HEK293 (cell line): ENCODE results near the gene SLC22A17.

Source experiments
- CTCF ChIA-PET: fragments of 350-600 bp; formaldehyde crosslinking; extraction: SDS; loops from one replicate; lab custom pipeline; 2021; ENCODE audit warnings: antibody characterized with exemption; lab: Yijun Ruan, JAX
- POLR2A ChIA-PET: fragments of 300-600 bp; formaldehyde crosslinking; extraction: SDS; loops from one replicate; lab custom pipeline; 2020; ENCODE audit warnings: antibody characterized with exemption, inconsistent platforms; lab: Yijun Ruan, JAX
- H3K27ac ChIP-seq: fragments of 200-500 bp; sonication (Bioruptor generic); 2 replicates; pipeline ENCODE4 v1.5.1; 2014; ENCODE audit warnings: low read depth, low read length, control low read depth, inconsistent platforms; ENCODE audit errors: extremely low read depth
- H3K36me3 ChIP-seq, 2 experiments: fragments of 200-500 bp in 1 of 2; sonication (Bioruptor generic) in 1 of 2; 1 replicate in 1 of 2; 2 replicates in 1 of 2; pipeline ENCODE4 v1.5.1; 2014 to 2017; ENCODE audit warnings: inconsistent platforms in 2 of 2, low read length in 2 of 2; ENCODE audit not compliant: control insufficient read depth in 2 of 2, insufficient read depth in 1 of 2
- H3K4me1 ChIP-seq: fragments of 200-500 bp; sonication (Bioruptor generic); 2 replicates; pipeline ENCODE4 v1.5.1; 2014; ENCODE audit warnings: mild to moderate bottlenecking, low read length, inconsistent platforms; ENCODE audit not compliant: control insufficient read depth, insufficient read depth
- H3K4me3 ChIP-seq: 2 replicates; pipeline ENCODE4 v1.5.1; 2011; ENCODE audit warnings: low read depth, mild to moderate bottlenecking, control low read depth, low read length, moderate library complexity
- H3K9me3 ChIP-seq: fragments of 200-500 bp; sonication (Bioruptor generic); 2 replicates; pipeline ENCODE4 v1.5.1; 2014; ENCODE audit warnings: low read depth, low read length, inconsistent platforms; ENCODE audit not compliant: control insufficient read depth, insufficient read depth
- EGR2 ChIP-seq: fragments of 450-650 bp; formaldehyde crosslinking; IDR thresholded peaks from 2 replicates; pipeline ENCODE4 v1.5.1; 2016; ENCODE audit warnings: low read depth, missing biosample characterization, missing genetic modification characterization
- FEZF1 ChIP-seq: fragments of 450-650 bp; formaldehyde crosslinking; IDR thresholded peaks from 2 replicates; pipeline ENCODE4 v1.5.1; 2016; ENCODE audit warnings: missing biosample characterization, missing genetic modification characterization
- GLI2 ChIP-seq: fragments of 450-650 bp; formaldehyde crosslinking; IDR thresholded peaks from 2 replicates; pipeline ENCODE4; 2017; ENCODE audit warnings: missing biosample characterization, missing genetic modification characterization, low read depth, borderline replicate concordance
- GLIS1 ChIP-seq: fragments of 450-650 bp; formaldehyde crosslinking; IDR thresholded peaks from 2 replicates; pipeline ENCODE4 v1.5.1; 2016; ENCODE audit warnings: missing biosample characterization, missing genetic modification characterization
- ZBTB21 ChIP-seq: fragments of 450-650 bp; formaldehyde crosslinking; IDR thresholded peaks from 2 replicates; pipeline ENCODE4 v1.5.1; 2017; ENCODE audit warnings: missing biosample characterization, missing genetic modification characterization
- ZNF138 ChIP-seq: fragments of 450-650 bp; formaldehyde crosslinking; IDR thresholded peaks from 2 replicates; pipeline ENCODE4 v1.5.1; 2016; ENCODE audit warnings: missing biosample characterization, missing genetic modification characterization, borderline replicate concordance
- ZNF202 ChIP-seq: fragments of 450-650 bp; formaldehyde crosslinking; IDR thresholded peaks from 2 replicates; pipeline ENCODE4 v1.5.1; 2016; ENCODE audit warnings: missing biosample characterization, missing genetic modification characterization, borderline replicate concordance
- ZNF274 ChIP-seq, 2 experiments: fragments of 200-500 bp in 1 of 2; fragments of 450-650 bp in 1 of 2; sonication (Bioruptor generic) in 1 of 2; formaldehyde crosslinking in 1 of 2; IDR thresholded peaks; 2 replicates each; pipeline versions ENCODE4 v1.5.1 to v1.6.1; 2014 to 2016; ENCODE audit warnings: borderline replicate concordance in 1 of 2, inconsistent platforms in 1 of 2, low read length in 1 of 2, missing biosample characterization in 1 of 2, missing genetic modification characterization in 1 of 2
- ZNF664 ChIP-seq: fragments of 450-650 bp; formaldehyde crosslinking; IDR thresholded peaks from 2 replicates; pipeline ENCODE4 v1.5.1; 2016; ENCODE audit warnings: missing biosample characterization, missing genetic modification characterization
- TF ChIP-seq, protein P1 (sequence below): fragments of 450-650 bp; formaldehyde crosslinking; IDR thresholded peaks from 2 replicates; pipeline ENCODE4 v1.5.1; 2016; ENCODE audit warnings: missing biosample characterization, missing genetic modification characterization, borderline replicate concordance
- TF ChIP-seq, protein P2 (sequence below): fragments of 450-650 bp; formaldehyde crosslinking; IDR thresholded peaks from 2 replicates; pipeline ENCODE4 v1.5.1; 2017; ENCODE audit warnings: missing biosample characterization, missing genetic modification characterization
- TF ChIP-seq, protein P3 (sequence below): fragments of 450-650 bp; formaldehyde crosslinking; IDR thresholded peaks from 2 replicates; pipeline ENCODE4 v1.5.1; 2016; ENCODE audit warnings: missing biosample characterization, missing genetic modification characterization
- TF ChIP-seq, protein P4 (sequence below): fragments of 450-650 bp; formaldehyde crosslinking; IDR thresholded peaks from 2 replicates; pipeline ENCODE4 v1.5.1; 2016; ENCODE audit warnings: missing biosample characterization, missing genetic modification characterization, low read depth
- TF ChIP-seq, protein P5 (sequence below): fragments of 450-650 bp; formaldehyde crosslinking; IDR thresholded peaks from 2 replicates; pipeline ENCODE4 v1.5.1; 2016; ENCODE audit warnings: missing biosample characterization, missing genetic modification characterization

SLC22A17 gene

DNA sequence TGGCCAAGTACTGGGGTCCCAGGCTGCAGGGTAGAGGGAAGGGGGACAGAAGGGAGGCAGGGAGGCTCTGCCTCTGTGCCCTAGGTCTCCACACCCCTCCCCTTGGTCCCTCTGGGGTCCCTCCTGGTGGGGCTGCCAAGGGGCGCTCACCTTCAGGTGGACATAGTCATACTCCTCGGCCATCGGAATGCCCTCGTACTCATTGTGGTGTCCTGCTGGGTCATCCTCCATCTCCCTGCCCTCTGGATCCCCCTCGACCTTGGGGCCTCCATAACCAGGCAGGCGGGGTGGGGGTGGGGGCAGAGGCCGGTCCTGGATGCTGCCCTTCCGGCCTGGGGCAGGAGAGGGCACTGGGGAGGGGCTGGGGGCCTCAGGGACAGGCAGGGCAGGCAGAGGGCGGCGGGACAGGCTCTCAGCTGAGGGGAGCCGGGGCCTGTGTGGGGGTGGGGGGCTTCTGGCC, 6.5 kb upstream of the SLC22A17 start:
- Histone ChIP-seq H3K4me3 (no peak overlapping the region), H3K27ac (no peak overlapping the region), H3K4me1 (no peaks in the 10 kb centered on the region), H3K9me3 (no peaks in the 10 kb centered on the region), H3K36me3 (no peaks in the 10 kb centered on the region)
- POLR2A ChIA-PET: no interaction called here
- CTCF ChIA-PET: interaction anchor here (0.8 kb wide), 1 partner anchor 21 kb away, joined by 3 read pairs; no protein-coding TSS in a partner anchor
- TF ChIP-seq EGR2 (tag by site-specific recombination) (no peak), ZNF664 (tag by site-specific recombination) (no peak)

DNA sequence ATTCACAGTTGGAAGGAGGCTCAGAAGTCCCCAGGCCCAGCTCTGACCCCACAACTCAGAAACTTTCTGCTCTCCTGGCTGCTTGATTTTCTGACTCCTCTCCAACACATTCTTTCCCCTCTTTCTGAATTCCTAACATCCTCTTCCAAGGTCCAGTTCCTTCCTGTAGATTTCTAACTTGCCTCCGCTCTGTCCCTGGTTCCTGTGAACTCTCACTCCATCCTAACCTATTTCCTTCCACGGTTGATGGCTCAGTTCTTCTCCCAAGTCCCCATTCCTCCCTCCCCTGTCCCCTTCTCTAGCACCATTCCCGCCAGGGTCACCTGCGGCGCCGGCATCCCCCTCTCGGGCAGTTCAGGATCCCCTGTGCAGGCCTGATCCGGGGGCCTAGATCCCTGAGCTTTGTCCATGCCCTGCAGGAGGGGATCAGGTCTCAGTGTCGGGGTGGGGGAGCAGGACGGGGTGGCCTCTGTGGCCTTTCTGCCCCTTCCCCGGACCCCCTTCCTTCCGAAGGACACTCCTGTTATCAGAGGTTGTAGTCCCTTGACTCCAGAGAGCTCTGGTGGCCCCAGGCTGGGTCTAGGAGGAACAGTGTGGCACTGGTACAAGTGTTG, 6.0 kb upstream of the SLC22A17 start:
- POLR2A ChIA-PET: no interaction called here
- CTCF ChIA-PET: interaction anchor here (0.8 kb wide), 1 partner anchor 21 kb away, joined by 3 read pairs; no protein-coding TSS in a partner anchor
- H3K36me3 ChIP-seq: no peaks in the 10 kb centered on the region
- no peak overlapping the region for H3K4me3 ChIP-seq
- no peaks in the 10 kb centered on the region for H3K4me1 ChIP-seq
- no peak overlapping the region for H3K27ac ChIP-seq
- TF ChIP-seq, protein P1, sequence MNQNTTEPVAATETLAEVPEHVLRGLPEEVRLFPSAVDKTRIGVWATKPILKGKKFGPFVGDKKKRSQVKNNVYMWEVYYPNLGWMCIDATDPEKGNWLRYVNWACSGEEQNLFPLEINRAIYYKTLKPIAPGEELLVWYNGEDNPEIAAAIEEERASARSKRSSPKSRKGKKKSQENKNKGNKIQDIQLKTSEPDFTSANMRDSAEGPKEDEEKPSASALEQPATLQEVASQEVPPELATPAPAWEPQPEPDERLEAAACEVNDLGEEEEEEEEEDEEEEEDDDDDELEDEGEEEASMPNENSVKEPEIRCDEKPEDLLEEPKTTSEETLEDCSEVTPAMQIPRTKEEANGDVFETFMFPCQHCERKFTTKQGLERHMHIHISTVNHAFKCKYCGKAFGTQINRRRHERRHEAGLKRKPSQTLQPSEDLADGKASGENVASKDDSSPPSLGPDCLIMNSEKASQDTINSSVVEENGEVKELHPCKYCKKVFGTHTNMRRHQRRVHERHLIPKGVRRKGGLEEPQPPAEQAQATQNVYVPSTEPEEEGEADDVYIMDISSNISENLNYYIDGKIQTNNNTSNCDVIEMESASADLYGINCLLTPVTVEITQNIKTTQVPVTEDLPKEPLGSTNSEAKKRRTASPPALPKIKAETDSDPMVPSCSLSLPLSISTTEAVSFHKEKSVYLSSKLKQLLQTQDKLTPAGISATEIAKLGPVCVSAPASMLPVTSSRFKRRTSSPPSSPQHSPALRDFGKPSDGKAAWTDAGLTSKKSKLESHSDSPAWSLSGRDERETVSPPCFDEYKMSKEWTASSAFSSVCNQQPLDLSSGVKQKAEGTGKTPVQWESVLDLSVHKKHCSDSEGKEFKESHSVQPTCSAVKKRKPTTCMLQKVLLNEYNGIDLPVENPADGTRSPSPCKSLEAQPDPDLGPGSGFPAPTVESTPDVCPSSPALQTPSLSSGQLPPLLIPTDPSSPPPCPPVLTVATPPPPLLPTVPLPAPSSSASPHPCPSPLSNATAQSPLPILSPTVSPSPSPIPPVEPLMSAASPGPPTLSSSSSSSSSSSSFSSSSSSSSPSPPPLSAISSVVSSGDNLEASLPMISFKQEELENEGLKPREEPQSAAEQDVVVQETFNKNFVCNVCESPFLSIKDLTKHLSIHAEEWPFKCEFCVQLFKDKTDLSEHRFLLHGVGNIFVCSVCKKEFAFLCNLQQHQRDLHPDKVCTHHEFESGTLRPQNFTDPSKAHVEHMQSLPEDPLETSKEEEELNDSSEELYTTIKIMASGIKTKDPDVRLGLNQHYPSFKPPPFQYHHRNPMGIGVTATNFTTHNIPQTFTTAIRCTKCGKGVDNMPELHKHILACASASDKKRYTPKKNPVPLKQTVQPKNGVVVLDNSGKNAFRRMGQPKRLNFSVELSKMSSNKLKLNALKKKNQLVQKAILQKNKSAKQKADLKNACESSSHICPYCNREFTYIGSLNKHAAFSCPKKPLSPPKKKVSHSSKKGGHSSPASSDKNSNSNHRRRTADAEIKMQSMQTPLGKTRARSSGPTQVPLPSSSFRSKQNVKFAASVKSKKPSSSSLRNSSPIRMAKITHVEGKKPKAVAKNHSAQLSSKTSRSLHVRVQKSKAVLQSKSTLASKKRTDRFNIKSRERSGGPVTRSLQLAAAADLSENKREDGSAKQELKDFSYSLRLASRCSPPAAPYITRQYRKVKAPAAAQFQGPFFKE (tag by site-specific recombination): no peak
- TF ChIP-seq ZNF138 (tag by site-specific recombination) (no peak), ZBTB21 (tag by site-specific recombination) (no peak), ZNF274 (IDR thresholded peaks at IDR 0.05; ENCODE audit: low read length) (no peak), ZNF274 (tag by site-specific recombination; IDR thresholded peaks at IDR 0.05; ENCODE audit: borderline replicate concordance) (no peak), FEZF1 (tag by site-specific recombination) (no peak)
- TF ChIP-seq, protein P2, sequence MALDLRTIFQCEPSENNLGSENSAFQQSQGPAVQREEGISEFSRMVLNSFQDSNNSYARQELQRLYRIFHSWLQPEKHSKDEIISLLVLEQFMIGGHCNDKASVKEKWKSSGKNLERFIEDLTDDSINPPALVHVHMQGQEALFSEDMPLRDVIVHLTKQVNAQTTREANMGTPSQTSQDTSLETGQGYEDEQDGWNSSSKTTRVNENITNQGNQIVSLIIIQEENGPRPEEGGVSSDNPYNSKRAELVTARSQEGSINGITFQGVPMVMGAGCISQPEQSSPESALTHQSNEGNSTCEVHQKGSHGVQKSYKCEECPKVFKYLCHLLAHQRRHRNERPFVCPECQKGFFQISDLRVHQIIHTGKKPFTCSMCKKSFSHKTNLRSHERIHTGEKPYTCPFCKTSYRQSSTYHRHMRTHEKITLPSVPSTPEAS: no peak
- no peaks in the 10 kb centered on the region for H3K9me3 ChIP-seq

DNA sequence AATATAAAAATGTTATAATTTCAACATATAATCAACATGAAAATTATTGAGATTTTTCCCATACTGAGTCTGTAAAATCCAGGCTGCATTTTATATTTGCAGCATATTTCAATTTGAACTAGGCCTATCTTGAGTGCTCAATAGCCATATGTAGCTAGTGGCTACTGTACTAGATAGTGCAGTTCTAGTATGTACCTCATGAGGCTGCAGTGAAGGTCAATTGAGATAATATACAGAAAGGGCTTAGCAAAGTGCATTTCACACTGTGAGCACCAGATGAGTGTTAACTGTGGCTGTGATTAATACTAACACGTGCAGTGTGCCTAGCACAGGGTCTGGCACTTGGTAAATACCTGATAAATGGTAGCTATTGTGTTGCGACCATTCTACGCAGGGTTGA, 5.4 kb upstream of the SLC22A17 start:
- Histone ChIP-seq H3K4me1 (no peaks in the 10 kb centered on the region), H3K9me3 (no peaks in the 10 kb centered on the region), H3K27ac (no peak overlapping the region), H3K36me3 (no peaks in the 10 kb centered on the region), H3K4me3 (no peak overlapping the region)
- POLR2A ChIA-PET: no interaction called here
- CTCF ChIA-PET: no interaction called here
- TF ChIP-seq, protein P3, sequence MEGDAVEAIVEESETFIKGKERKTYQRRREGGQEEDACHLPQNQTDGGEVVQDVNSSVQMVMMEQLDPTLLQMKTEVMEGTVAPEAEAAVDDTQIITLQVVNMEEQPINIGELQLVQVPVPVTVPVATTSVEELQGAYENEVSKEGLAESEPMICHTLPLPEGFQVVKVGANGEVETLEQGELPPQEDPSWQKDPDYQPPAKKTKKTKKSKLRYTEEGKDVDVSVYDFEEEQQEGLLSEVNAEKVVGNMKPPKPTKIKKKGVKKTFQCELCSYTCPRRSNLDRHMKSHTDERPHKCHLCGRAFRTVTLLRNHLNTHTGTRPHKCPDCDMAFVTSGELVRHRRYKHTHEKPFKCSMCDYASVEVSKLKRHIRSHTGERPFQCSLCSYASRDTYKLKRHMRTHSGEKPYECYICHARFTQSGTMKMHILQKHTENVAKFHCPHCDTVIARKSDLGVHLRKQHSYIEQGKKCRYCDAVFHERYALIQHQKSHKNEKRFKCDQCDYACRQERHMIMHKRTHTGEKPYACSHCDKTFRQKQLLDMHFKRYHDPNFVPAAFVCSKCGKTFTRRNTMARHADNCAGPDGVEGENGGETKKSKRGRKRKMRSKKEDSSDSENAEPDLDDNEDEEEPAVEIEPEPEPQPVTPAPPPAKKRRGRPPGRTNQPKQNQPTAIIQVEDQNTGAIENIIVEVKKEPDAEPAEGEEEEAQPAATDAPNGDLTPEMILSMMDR (tag by site-specific recombination): no peak
- TF ChIP-seq GLI2 (tag by site-specific recombination) (no peak), GLIS1 (tag by site-specific recombination) (no peak), ZNF202 (tag by site-specific recombination) (no peak)
- TF ChIP-seq, protein P4, sequence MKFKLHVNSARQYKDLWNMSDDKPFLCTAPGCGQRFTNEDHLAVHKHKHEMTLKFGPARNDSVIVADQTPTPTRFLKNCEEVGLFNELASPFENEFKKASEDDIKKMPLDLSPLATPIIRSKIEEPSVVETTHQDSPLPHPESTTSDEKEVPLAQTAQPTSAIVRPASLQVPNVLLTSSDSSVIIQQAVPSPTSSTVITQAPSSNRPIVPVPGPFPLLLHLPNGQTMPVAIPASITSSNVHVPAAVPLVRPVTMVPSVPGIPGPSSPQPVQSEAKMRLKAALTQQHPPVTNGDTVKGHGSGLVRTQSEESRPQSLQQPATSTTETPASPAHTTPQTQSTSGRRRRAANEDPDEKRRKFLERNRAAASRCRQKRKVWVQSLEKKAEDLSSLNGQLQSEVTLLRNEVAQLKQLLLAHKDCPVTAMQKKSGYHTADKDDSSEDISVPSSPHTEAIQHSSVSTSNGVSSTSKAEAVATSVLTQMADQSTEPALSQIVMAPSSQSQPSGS (tag by site-specific recombination): no peak
- TF ChIP-seq, protein P5, sequence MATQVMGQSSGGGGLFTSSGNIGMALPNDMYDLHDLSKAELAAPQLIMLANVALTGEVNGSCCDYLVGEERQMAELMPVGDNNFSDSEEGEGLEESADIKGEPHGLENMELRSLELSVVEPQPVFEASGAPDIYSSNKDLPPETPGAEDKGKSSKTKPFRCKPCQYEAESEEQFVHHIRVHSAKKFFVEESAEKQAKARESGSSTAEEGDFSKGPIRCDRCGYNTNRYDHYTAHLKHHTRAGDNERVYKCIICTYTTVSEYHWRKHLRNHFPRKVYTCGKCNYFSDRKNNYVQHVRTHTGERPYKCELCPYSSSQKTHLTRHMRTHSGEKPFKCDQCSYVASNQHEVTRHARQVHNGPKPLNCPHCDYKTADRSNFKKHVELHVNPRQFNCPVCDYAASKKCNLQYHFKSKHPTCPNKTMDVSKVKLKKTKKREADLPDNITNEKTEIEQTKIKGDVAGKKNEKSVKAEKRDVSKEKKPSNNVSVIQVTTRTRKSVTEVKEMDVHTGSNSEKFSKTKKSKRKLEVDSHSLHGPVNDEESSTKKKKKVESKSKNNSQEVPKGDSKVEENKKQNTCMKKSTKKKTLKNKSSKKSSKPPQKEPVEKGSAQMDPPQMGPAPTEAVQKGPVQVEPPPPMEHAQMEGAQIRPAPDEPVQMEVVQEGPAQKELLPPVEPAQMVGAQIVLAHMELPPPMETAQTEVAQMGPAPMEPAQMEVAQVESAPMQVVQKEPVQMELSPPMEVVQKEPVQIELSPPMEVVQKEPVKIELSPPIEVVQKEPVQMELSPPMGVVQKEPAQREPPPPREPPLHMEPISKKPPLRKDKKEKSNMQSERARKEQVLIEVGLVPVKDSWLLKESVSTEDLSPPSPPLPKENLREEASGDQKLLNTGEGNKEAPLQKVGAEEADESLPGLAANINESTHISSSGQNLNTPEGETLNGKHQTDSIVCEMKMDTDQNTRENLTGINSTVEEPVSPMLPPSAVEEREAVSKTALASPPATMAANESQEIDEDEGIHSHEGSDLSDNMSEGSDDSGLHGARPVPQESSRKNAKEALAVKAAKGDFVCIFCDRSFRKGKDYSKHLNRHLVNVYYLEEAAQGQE (tag by site-specific recombination): no peak
